GM18951 (cell line): ENCODE results near the gene LRP1.

Experiments
- POLR2A ChIP-seq: IDR thresholded peaks from 4 replicates; pipeline ENCODE4 v1.6.1; 2011; ENCODE audit warnings: mild to moderate bottlenecking; ENCODE audit not compliant: insufficient read length, insufficient read depth; ENCODE audit errors: extremely low read depth
- in situ Hi-C: fragments of 300-500 bp; cut with MboI; formaldehyde crosslinking; loops from one replicate; pipeline ENCODE4 v1.12.0; 2022; ENCODE audit warnings: low sequenced_read_pairs, mixed read lengths, inconsistent platforms; ENCODE audit not compliant: unreplicated experiment

The LRP1 gene

GRCh38 chr12:57165741-57166140 is 37.5 kb downstream of the LRP1 start:
- TF ChIP-seq POLR2A: no peak
- in situ Hi-C loops: no loop called here

- in situ Hi-C loops: no loop called here
- TF ChIP-seq POLR2A: no peak
Measured at GRCh38 chr12:57166971-57167371, 38.7 kb downstream of the LRP1 start.

GRCh38 chr12:57168058-57168457 is 39.8 kb downstream of the LRP1 start:
- TF ChIP-seq POLR2A: no peak
- in situ Hi-C loops: no loop called here

- in situ Hi-C loops: no loop called here
- no peak for TF ChIP-seq POLR2A
Measured at GRCh38 chr12:57169046-57169795, 40.9 kb downstream of the LRP1 start.

- in situ Hi-C loops: no loop called here
- TF ChIP-seq POLR2A: no peak
Measured at GRCh38 chr12:57169969-57170368, 41.7 kb downstream of the LRP1 start.

GRCh38 chr12:57170408-57170807 is 42.1 kb downstream of the LRP1 start:
- in situ Hi-C loops: no loop called here
- no peak for TF ChIP-seq POLR2A

- TF ChIP-seq POLR2A: no peak
- in situ Hi-C loops: no loop called here
Measured at GRCh38 chr12:57170927-57171326, 42.6 kb downstream of the LRP1 start.

GRCh38 chr12:57171668-57172067 is 43.4 kb downstream of the LRP1 start:
- in situ Hi-C loops: no loop called here

GRCh38 chr12:57173089-57173488 is 44.8 kb downstream of the LRP1 start:
- in situ Hi-C loops: no loop called here
- no peak for TF ChIP-seq POLR2A

More at GRCh38 chr12:57171668-57172067, 43.4 kb downstream of the LRP1 start:
- no peak for TF ChIP-seq POLR2A

GRCh38 chr12:57173683-57174082 is 45.4 kb downstream of the LRP1 start:
- in situ Hi-C loops: no loop called here
- TF ChIP-seq POLR2A: no peak

GRCh38 chr12:57175428-57176138 is 47.3 kb downstream of the LRP1 start:
- no peak for TF ChIP-seq POLR2A
- in situ Hi-C loops: loop anchor here (5.0 kb wide), 1 partner anchor 53 kb away; no protein-coding TSS in a partner anchor

- in situ Hi-C loops: loop anchor here (5.0 kb wide), 1 partner anchor 54 kb away; no protein-coding TSS in a partner anchor
- no peak for TF ChIP-seq POLR2A
Measured at GRCh38 chr12:57176139-57176477, 47.8 kb downstream of the LRP1 start.

GRCh38 chr12:57176846-57177245 is 48.6 kb downstream of the LRP1 start:
- in situ Hi-C loops: loop anchor here (5.0 kb wide), 1 partner anchor 55 kb away; no protein-coding TSS in a partner anchor
- TF ChIP-seq POLR2A: no peak

GRCh38 chr12:57177354-57177753 is 49.1 kb downstream of the LRP1 start:
- in situ Hi-C loops: loop anchor here (5.0 kb wide), 1 partner anchor 55 kb away; no protein-coding TSS in a partner anchor
- TF ChIP-seq POLR2A: no peak
